Tibial nerve (tissue), 4 donors: Measurements from ENCODE around the gene IKZF1.

ENCODE experiments used
- CTCF ChIP-seq, 5 experiments: fragments of 200-600 bp in 3 of 5; fragments of 450-650 bp in 2 of 5; sonication (generic) in 3 of 5; IDR thresholded peaks; one replicate each; pipeline ENCODE4 v1.5.1; 2016 to 2019; ENCODE audit warnings: antibody characterized with exemption in 5 of 5, mild to moderate bottlenecking in 3 of 5, moderate library complexity in 2 of 5
- EP300 ChIP-seq, 2 donors: sonication (generic); formaldehyde crosslinking; IDR thresholded peaks; one replicate each; pipeline ENCODE4 v1.6.1; 2017; ENCODE audit warnings: antibody characterized with exemption in 2 of 2, mild to moderate bottlenecking in 1 of 2
- POLR2A ChIP-seq, 2 donors: fragments of 450-650 bp; IDR thresholded peaks; one replicate each; pipeline ENCODE4 v1.6.1; 2017; ENCODE audit warnings: antibody characterized with exemption in 2 of 2, mild to moderate bottlenecking in 2 of 2, moderate library complexity in 2 of 2

DNA sequence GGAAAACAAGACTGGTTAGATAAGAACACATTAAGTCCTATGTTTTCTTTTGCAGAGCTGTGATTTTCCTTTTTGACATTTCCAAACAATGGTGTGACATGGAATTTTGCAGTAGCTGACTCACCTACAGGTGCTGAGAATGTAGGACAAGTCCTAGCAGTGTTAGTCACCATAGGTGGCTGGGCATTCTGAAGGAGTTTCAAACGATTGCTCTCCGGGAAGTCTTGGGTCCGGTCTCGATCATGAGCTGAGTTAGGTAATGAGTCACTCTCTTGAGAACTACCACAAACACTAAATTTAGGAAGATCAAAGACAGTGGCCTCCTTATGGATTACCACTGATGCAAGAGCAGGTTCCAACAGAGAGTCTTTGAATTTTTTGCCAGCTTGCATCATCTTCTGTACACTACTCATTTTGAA, 142.0 kb downstream of the IKZF1 start:
- TF ChIP-seq POLR2A (IDR thresholded peaks at IDR 0.05): no peak
- no peak for TF ChIP-seq CTCF (IDR thresholded peaks at IDR 0.05)
- TF ChIP-seq EP300 (IDR thresholded peaks at IDR 0.05): no peak
